ENCODE measurements around the gene EHMT1. TPM values are rescaled to one million over a fixed set of nuclear protein-coding genes. Genes with fewer than 3 reads are reported as not detected.

Gene EHMT1
- total RNA-seq, 2 experiments from 2014 or later: 65.9 to 66.3 TPM

GRCh38 chr9:137665226-137665625, 46.4 kb downstream of the EHMT1 start:
- no peak for DNase-seq
- Mint-ChIP-seq H3K4me3 (no peak overlapping the region), H3K27ac (peak overlapping the region; percentile 8), H3K9me3 (peaks cover 2% of the 10 kb centered on the region), H3K36me3 (peaks cover 19% of the 10 kb centered on the region), H3K4me1 (peaks cover 40% of the 10 kb centered on the region), H3K27me3 (no peaks in the 10 kb centered on the region)

GRCh38 chr9:137665697-137666512, 47.1 kb downstream of the EHMT1 start:
- H3K36me3 Mint-ChIP-seq: peaks cover 19% of the 10 kb centered on the region
- H3K9me3 Mint-ChIP-seq: peaks cover 2% of the 10 kb centered on the region
- peaks cover 37% of the 10 kb centered on the region for H3K4me1 Mint-ChIP-seq
- H3K27ac Mint-ChIP-seq: peak overlapping the region; percentile 8
- H3K27me3 Mint-ChIP-seq: no peaks in the 10 kb centered on the region
- DNase-seq: no peak
- no peak overlapping the region for H3K4me3 Mint-ChIP-seq

- Mint-ChIP-seq H3K9me3 (peaks cover 2% of the 10 kb centered on the region), H3K27ac (no peak overlapping the region), H3K4me3 (no peak overlapping the region)
Observed at GRCh38 chr9:137666513-137666822, 47.7 kb downstream of the EHMT1 start.

GRCh38 chr9:137666955-137667670, 48.3 kb downstream of the EHMT1 start:
- H3K4me1 Mint-ChIP-seq: peaks cover 39% of the 10 kb centered on the region
- no peak for DNase-seq
- H3K4me3 Mint-ChIP-seq: no peak overlapping the region
- no peaks in the 10 kb centered on the region for H3K27me3 Mint-ChIP-seq
- peaks cover 19% of the 10 kb centered on the region for H3K36me3 Mint-ChIP-seq
- no peak overlapping the region for H3K27ac Mint-ChIP-seq
- H3K9me3 Mint-ChIP-seq: peaks cover 2% of the 10 kb centered on the region

More at GRCh38 chr9:137666513-137666822, 47.7 kb downstream of the EHMT1 start:
- Mint-ChIP-seq H3K27me3 (no peaks in the 10 kb centered on the region), H3K4me1 (peaks cover 37% of the 10 kb centered on the region), H3K36me3 (peaks cover 19% of the 10 kb centered on the region)
- DNase-seq: no peak

- peaks cover 46% of the 10 kb centered on the region for H3K4me1 Mint-ChIP-seq
- peaks cover 2% of the 10 kb centered on the region for H3K9me3 Mint-ChIP-seq
- no peak overlapping the region for H3K27ac Mint-ChIP-seq
- DNase-seq: no peak
- H3K4me3 Mint-ChIP-seq: no peak overlapping the region
- H3K27me3 Mint-ChIP-seq: no peaks in the 10 kb centered on the region
- peaks cover 19% of the 10 kb centered on the region for H3K36me3 Mint-ChIP-seq
Observed at GRCh38 chr9:137668203-137668602, 49.4 kb downstream of the EHMT1 start.

DNA sequence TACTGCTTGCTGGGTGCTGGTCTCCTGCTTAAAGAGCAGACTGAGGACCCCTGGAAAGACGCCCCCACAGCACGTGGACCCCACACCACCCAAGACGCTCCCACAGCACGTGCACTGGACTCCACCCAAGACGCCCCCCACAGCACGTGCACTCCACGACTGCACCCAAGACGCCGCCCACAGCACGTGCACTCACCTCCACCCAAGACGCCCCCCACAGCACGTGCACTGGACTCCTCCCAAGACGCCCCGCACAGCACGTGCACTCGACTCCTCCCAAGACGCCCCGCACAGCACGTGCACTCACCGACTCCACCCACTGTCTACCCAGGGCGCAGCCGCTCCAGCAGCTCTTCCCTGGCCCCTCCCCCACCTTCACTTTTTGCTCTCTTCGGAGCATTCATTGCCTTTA, 50.5 kb downstream of the EHMT1 start:
- H3K9me3 Mint-ChIP-seq: peaks cover 2% of the 10 kb centered on the region
- peaks cover 50% of the 10 kb centered on the region for H3K4me1 Mint-ChIP-seq
- peak overlapping the region; percentile 64 for H3K27ac Mint-ChIP-seq
- H3K27me3 Mint-ChIP-seq: no peaks in the 10 kb centered on the region
- no peak overlapping the region for H3K4me3 Mint-ChIP-seq
- H3K36me3 Mint-ChIP-seq: peaks cover 19% of the 10 kb centered on the region
- DNase-seq: peak; percentile 8

- H3K9me3 Mint-ChIP-seq: peaks cover 2% of the 10 kb centered on the region
- H3K4me1 Mint-ChIP-seq: peaks cover 50% of the 10 kb centered on the region
- H3K27ac Mint-ChIP-seq: peak overlapping the region; percentile 0
- H3K4me3 Mint-ChIP-seq: no peak overlapping the region
- peaks cover 20% of the 10 kb centered on the region for H3K36me3 Mint-ChIP-seq
- DNase-seq: no peak
- no peaks in the 10 kb centered on the region for H3K27me3 Mint-ChIP-seq
Observed at GRCh38 chr9:137670391-137671195, 51.8 kb downstream of the EHMT1 start.

- peaks cover 20% of the 10 kb centered on the region for H3K36me3 Mint-ChIP-seq
- no peaks in the 10 kb centered on the region for H3K27me3 Mint-ChIP-seq
- no peak overlapping the region for H3K27ac Mint-ChIP-seq
- no peak for DNase-seq
- H3K9me3 Mint-ChIP-seq: peaks cover 2% of the 10 kb centered on the region
- H3K4me3 Mint-ChIP-seq: no peak overlapping the region
- peaks cover 46% of the 10 kb centered on the region for H3K4me1 Mint-ChIP-seq
Observed at GRCh38 chr9:137671196-137671538, 52.4 kb downstream of the EHMT1 start.

DNA sequence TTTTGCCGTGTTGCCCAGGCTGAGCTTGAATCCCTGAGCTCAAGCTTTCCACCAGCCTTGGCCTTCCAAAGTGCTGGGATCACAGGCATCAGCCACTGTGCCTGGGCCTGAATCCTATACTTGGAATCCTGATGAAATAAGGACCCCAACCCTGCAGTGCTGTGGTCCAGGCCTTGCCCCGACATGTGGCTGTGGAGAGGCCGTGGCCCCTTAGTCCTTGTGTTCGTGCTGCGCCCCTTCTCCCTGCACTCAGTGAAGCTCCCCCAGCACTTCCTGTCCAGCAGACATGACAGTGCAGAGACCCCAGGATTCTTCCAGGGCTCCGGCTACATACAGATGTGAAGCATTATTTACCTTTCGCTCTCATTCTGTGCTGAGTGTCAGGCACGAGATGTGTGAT, 52.9 kb downstream of the EHMT1 start:
- H3K9me3 Mint-ChIP-seq: peaks cover 2% of the 10 kb centered on the region
- H3K36me3 Mint-ChIP-seq: peaks cover 20% of the 10 kb centered on the region
- H3K4me3 Mint-ChIP-seq: no peak overlapping the region
- no peak for DNase-seq
- no peak overlapping the region for H3K27ac Mint-ChIP-seq
- peaks cover 41% of the 10 kb centered on the region for H3K4me1 Mint-ChIP-seq
- no peaks in the 10 kb centered on the region for H3K27me3 Mint-ChIP-seq

- peak; percentile 16 for DNase-seq
- Mint-ChIP-seq H3K4me1 (peaks cover 32% of the 10 kb centered on the region), H3K36me3 (peaks cover 15% of the 10 kb centered on the region), H3K9me3 (peaks cover 2% of the 10 kb centered on the region), H3K27ac (no peak overlapping the region), H3K4me3 (no peak overlapping the region), H3K27me3 (no peaks in the 10 kb centered on the region)
Observed at GRCh38 chr9:137672907-137673791, 54.3 kb downstream of the EHMT1 start.

GRCh38 chr9:137673886-137674285, 55.1 kb downstream of the EHMT1 start:
- Mint-ChIP-seq H3K4me1 (peaks cover 28% of the 10 kb centered on the region), H3K4me3 (no peak overlapping the region), H3K9me3 (peaks cover 2% of the 10 kb centered on the region), H3K27ac (no peak overlapping the region), H3K27me3 (no peaks in the 10 kb centered on the region), H3K36me3 (peaks cover 11% of the 10 kb centered on the region)
- DNase-seq: no peak

DNA sequence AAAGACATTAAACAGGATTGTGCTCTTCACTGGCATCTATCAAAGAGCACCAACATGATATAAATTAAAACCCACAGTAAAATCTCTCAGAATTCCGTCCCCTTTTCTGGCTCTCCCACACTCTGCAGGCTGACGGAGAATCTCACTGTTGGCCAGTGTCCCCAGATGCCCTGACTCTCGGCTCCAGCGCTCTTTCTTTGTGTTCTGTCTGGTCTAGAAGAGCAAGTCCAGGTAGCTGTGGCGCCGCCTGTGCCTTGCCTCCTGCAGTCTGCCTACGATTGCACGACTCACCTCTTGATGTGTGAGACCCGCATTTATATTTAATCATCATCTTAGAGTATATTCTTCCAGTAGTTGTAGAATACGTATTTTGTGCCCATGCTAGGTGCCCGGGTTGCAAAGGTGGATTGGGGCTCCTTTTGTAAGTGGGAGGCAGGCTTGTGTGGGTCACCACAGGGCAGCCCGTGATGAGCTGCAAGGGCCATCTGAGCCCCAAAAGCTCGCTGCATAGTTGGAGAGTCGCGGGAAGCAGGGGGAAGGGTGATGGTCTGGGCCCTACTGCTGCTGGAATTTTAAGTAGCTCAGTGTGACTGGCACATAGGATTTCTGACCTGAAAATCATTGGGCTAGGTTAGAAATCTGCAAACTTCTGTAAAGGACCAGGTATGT, 55.6 kb downstream of the EHMT1 start:
- H3K9me3 Mint-ChIP-seq: no peaks in the 10 kb centered on the region
- H3K4me1 Mint-ChIP-seq: peaks cover 27% of the 10 kb centered on the region
- no peaks in the 10 kb centered on the region for H3K27me3 Mint-ChIP-seq
- no peak for DNase-seq
- no peak overlapping the region for H3K27ac Mint-ChIP-seq
- no peak overlapping the region for H3K4me3 Mint-ChIP-seq
- H3K36me3 Mint-ChIP-seq: peaks cover 7% of the 10 kb centered on the region

- Mint-ChIP-seq H3K36me3 (peaks cover 9% of the 10 kb centered on the region), H3K4me3 (no peak overlapping the region), H3K27me3 (no peaks in the 10 kb centered on the region), H3K9me3 (no peaks in the 10 kb centered on the region), H3K27ac (no peak overlapping the region), H3K4me1 (peaks cover 29% of the 10 kb centered on the region)
- no peak for DNase-seq
Observed at GRCh38 chr9:137674976-137675320, 56.1 kb downstream of the EHMT1 start.

- no peak for DNase-seq
- H3K36me3 Mint-ChIP-seq: peaks cover 7% of the 10 kb centered on the region
- no peaks in the 10 kb centered on the region for H3K9me3 Mint-ChIP-seq
- H3K27ac Mint-ChIP-seq: no peak overlapping the region
- H3K4me3 Mint-ChIP-seq: no peak overlapping the region
- H3K4me1 Mint-ChIP-seq: peaks cover 33% of the 10 kb centered on the region
- no peaks in the 10 kb centered on the region for H3K27me3 Mint-ChIP-seq
Observed at GRCh38 chr9:137676998-137677397, 58.2 kb downstream of the EHMT1 start.

Data from activated naive CD8-positive, alpha-beta T cell treated with anti-CD3 and anti-CD28 coated beads for 36 hours (primary cell).